Astrocyte of the spinal cord (primary cell): Measurements from ENCODE around the gene SYS1.

ENCODE experiments used
- DNase-seq: peaks from one replicate; pipeline ENCODE4 v3.0.0; 2011; ENCODE audit warnings: low read depth, low spot score
- H3K4me3 ChIP-seq: 2 replicates; pipeline ENCODE4 v1.5.1; 2011; ENCODE audit warnings: low read depth, mild to moderate bottlenecking, low read length, moderate library complexity
- in situ Hi-C: cut with HindIII; loops from 2 replicates; pipeline ENCODE4 v1.10.0; 2017; ENCODE audit warnings: low sequenced_read_pairs
- TF ChIP-seq, protein P1 (sequence below): IDR thresholded peaks from 2 replicates; pipeline ENCODE4 v1.5.1; 2012; ENCODE audit warnings: low read depth, mild to moderate bottlenecking, low read length, inconsistent platforms

The SYS1 gene

DNA sequence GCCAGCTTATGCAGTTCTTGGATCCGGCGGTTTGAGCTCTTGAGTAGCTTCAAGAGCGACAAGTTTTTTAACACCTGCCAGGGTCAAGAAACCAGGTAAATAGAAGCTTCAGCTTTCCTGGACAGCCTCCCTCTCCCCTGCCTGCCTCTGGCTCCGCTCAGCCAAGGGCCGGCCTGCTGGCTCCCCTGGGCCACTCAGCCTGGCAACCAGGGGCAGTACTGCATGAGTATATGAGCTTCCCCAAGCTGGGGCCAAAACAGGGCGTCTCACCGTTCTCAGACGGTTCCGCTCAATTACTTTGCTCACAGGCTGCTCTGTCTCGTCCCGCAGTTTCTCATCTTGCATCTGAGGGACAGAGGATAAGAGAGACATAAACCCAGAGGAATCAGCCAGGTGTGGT is 14.3 kb downstream of the SYS1 start:
- in situ Hi-C loops, result no loop called here
- no peak overlapping the region for H3K4me3 ChIP-seq
- TF ChIP-seq, protein P1, sequence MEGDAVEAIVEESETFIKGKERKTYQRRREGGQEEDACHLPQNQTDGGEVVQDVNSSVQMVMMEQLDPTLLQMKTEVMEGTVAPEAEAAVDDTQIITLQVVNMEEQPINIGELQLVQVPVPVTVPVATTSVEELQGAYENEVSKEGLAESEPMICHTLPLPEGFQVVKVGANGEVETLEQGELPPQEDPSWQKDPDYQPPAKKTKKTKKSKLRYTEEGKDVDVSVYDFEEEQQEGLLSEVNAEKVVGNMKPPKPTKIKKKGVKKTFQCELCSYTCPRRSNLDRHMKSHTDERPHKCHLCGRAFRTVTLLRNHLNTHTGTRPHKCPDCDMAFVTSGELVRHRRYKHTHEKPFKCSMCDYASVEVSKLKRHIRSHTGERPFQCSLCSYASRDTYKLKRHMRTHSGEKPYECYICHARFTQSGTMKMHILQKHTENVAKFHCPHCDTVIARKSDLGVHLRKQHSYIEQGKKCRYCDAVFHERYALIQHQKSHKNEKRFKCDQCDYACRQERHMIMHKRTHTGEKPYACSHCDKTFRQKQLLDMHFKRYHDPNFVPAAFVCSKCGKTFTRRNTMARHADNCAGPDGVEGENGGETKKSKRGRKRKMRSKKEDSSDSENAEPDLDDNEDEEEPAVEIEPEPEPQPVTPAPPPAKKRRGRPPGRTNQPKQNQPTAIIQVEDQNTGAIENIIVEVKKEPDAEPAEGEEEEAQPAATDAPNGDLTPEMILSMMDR, result no peak
- no peak for DNase-seq

DNA sequence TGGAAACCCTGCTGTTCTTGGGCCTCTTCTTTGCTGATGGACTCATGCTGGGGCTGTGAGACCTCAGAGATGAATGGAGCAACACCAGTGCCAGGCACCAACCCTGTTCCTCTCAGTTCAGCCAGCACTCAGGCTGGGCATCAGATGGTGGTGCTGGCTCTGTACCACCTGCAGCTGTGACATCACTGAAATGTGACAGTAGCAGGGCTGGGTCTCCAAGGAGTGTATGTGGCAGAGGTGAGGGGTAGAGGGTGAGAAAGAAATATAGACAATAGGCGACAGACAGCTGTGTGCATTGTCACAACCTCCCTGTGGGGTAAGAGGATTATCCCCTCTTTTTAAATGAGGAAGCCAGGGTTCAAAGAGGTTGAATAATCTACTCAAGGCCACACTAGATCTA is 15.2 kb downstream of the SYS1 start, which contains the start of gene TP53TG5:
TP53TG5 (minus strand) TSS at position 135 of the 400 bp plus-strand sequence; CDS start at position 46, 89 bp downstream.
- in situ Hi-C loops, result no loop called here
- DNase-seq, result no peak

DNA sequence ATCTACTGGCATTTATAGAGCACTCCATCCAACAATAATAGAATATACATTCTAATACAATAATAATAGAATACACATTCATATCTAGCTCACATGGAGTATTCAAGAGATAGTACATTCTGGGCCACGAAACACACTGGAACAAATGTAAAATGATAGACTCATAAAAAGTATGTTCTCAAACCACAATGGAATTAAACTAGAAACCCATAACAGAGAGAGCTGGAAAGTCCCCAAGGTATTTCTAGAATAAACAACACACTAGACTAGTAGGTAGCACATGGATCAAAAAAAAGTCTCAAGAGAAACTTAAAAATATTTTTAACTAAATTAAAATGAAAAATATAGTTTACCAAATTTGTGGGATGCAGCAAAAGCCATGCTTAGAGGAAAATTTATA is 24.3 kb downstream of the SYS1 start:
- H3K4me3 ChIP-seq, result no peak overlapping the region
- in situ Hi-C loops, result no loop called here
- no peak for DNase-seq
- TF ChIP-seq, protein P1, result no peak

More for the DNA sequence above, 15.2 kb downstream of the SYS1 start, which contains the start of gene TP53TG5:
- TF ChIP-seq, protein P1, result no peak
- no peak within 1 kb of the TSS for H3K4me3 ChIP-seq

DNA sequence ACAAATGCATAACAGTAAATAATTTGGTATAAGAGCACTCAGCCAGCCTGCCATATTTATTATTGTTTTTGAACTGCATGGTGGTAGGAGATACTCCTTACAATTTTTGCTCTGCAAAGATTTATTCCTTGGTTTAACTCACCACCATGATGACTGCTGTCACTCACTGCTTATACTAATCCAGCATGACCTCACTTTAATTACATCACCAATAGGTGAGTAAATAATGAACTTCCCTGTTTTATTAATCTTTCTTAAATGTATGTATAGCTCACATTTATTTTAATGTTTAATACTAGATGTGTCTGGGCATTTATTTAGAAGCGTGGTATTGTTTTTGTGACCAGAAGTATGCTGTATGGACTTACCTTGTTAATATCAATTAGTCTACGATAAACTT is 28.0 kb downstream of the SYS1 start:
- in situ Hi-C loops, result no loop called here
- no peak for DNase-seq
- TF ChIP-seq, protein P1, result no peak
- H3K4me3 ChIP-seq, result no peak overlapping the region

DNA sequence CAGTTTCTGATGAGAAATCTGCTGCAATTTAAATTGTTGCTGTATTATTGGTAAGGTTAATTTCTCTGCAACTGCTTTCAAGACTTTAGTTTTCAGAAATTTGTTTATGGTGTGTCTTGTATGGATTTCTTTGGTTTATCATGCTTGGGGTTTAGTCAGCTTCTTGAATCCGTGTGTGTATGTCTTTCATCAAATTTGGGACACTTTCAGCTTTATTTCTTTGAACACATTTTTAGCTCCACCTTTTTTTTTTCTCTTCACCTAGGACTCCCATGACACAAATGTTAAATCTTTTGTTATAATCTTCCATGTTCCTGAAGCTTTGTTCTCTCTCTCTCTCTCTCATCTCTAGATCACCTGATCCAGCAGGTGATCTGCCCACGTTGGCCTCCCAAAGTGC is 28.6 kb downstream of the SYS1 start:
- TF ChIP-seq, protein P1, result no peak
- H3K4me3 ChIP-seq, result no peak overlapping the region
- no peak for DNase-seq
- in situ Hi-C loops, result no loop called here

DNA sequence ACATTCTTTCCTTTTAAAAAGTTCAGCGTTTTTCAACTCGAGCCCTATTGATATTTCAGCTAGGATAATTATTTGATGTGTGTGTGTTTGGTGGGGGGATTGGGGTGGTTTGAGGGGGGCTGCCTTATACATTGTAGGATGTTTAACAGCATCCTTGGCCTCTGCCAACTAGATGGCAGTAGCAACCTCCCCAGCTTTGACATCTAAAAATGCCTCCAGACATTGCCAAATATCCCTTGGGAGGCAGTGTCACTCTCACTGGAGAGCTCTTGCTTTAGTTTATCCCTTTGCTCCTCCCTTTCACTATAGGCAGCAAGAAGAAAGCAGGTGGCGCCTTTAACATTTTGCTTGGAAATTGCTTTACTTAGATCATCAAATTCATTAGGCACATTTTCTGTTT is 29.8 kb downstream of the SYS1 start:
- no peak for DNase-seq
- TF ChIP-seq, protein P1, result no peak
- no peak overlapping the region for H3K4me3 ChIP-seq
- in situ Hi-C loops, result no loop called here
